ENCODE data around the gene NOX3. TPM values are rescaled to one million over a fixed set of nuclear protein-coding genes. Genes with fewer than 3 reads are reported as not detected.

The NOX3 gene
- total and polyA plus RNA-seq, 2 of the 8 experiments (the other 6 are each of a cell fraction or from before 2014, with no cell fraction given) = not detected

DNA sequence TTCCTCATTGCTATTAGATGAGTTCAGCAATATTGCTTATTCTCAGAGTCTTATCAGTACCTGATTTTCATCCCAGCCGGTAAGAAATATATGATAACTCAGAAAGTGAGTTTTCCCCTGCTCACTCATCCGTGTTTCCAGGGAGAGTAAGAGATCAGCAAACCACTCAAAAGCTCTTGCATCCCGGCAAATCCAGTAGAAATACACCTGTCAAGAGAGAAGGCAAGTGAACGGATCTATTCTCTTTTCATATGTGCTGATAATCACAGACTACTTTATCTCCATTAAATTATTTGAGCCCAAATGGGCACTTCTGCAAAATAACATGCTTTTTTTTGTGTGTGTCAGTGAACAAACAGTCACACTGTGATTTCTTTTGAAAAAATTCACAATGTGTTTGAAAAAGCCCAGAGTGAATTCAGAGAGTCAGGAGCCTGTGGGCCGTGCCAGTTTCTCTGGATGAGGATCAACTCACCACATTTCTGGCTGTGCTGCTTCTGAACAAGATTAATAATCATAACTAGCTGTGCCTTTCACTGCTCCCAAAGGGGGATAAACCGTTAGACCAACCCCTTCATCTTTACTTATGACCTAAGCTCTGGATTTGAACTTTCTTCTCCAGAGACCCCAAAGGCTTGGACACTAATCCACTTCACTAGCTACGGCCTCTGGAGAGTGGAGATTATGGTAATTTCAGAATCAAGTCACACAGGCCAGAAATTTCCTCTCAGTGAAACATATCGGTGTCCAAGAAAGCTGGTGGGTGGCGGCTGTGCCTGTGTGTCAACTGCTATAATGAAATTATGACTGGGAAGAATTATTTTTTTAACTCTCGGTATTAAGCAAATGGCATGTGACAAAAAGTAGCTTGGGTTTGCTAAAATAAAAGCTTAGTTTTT lies 44.2 kb downstream of the NOX3 start (continued):
- no peak for TF ChIP-seq CTCF (IDR thresholded peaks at IDR 0.05; ENCODE audit: control extremely low read depth in 1 of 3, insufficient read depth in 1 of 3, low read depth in 1 of 3, low read length in 3 of 3)
- no peak for TF ChIP-seq PHF8 (conservative IDR thresholded peaks at IDR 0.05; ENCODE audit: low read depth, low read length)
- no peak for TF ChIP-seq BACH1 (IDR thresholded peaks at IDR 0.05; ENCODE audit: low read length)
- no peak for TF ChIP-seq ATF3 (IDR thresholded peaks at IDR 0.05; ENCODE audit: insufficient read depth, low read depth, low read length)
- TF ChIP-seq CHD1 (IDR thresholded peaks at IDR 0.05; ENCODE audit: low read depth, low read length) = no peak
- TF ChIP-seq CBX8 (IDR thresholded peaks at IDR 0.05; ENCODE audit: borderline replicate concordance, low read depth, low read length) = no peak
